Hepatocyte (in vitro differentiated cells): ENCODE results near the gene ATP8B4. TPM values are rescaled to one million over a fixed set of nuclear protein-coding genes. Genes with fewer than 3 reads are reported as not detected.

Source experiments
- DNase-seq: peaks from one replicate; pipeline ENCODE4 v3.0.0-alpha.2; 2016; ENCODE audit warnings: low spot score
- H2AFZ ChIP-seq: fragments of 200-600 bp; sonication (generic); 2 replicates; pipeline ENCODE4 v1.6.0; 2016; ENCODE audit warnings: antibody characterized with exemption, mild to moderate bottlenecking
- H3K27ac ChIP-seq: fragments of 200-600 bp; sonication (generic); 2 replicates; pipeline ENCODE4 v1.5.1; 2016; ENCODE audit warnings: mild to moderate bottlenecking
- H3K27me3 ChIP-seq: fragments of 200-600 bp; sonication (generic); 2 replicates; pipeline ENCODE4 v1.6.1; 2016
- H3K36me3 ChIP-seq: fragments of 200-600 bp; sonication (generic); replicated peaks from 2 replicates; pipeline ENCODE4 v1.5.1; 2016; ENCODE audit warnings: low read depth; ENCODE audit not compliant: insufficient read depth
- H3K4me1 ChIP-seq: fragments of 200-600 bp; sonication (generic); 2 replicates; pipeline ENCODE4 v1.5.1; 2016; ENCODE audit warnings: mild to moderate bottlenecking, moderate library complexity; ENCODE audit not compliant: insufficient read depth
- H3K4me2 ChIP-seq: fragments of 200-600 bp; sonication (generic); 2 replicates; pipeline ENCODE4 v1.6.0; 2016
- H3K4me3 ChIP-seq: fragments of 200-600 bp; sonication (generic); 2 replicates; pipeline ENCODE4 v1.5.1; 2016; ENCODE audit warnings: mild to moderate bottlenecking
- H3K79me2 ChIP-seq: fragments of 200-600 bp; sonication (generic); 2 replicates; pipeline ENCODE4 v1.6.0; 2017; ENCODE audit warnings: mild to moderate bottlenecking
- H3K9me2 ChIP-seq: fragments of 200-600 bp; sonication (generic); replicated peaks from 2 replicates; pipeline ENCODE4 v1.6.0; 2017; ENCODE audit warnings: mild to moderate bottlenecking; ENCODE audit not compliant: insufficient read depth
- H3K9me3 ChIP-seq: fragments of 200-600 bp; sonication (generic); 2 replicates; pipeline ENCODE4 v1.5.1; 2016; ENCODE audit warnings: low read depth, mild to moderate bottlenecking
- H4K20me1 ChIP-seq: fragments of 200-600 bp; sonication (generic); 2 replicates; pipeline ENCODE4 v1.6.0; 2016; ENCODE audit warnings: mild to moderate bottlenecking; ENCODE audit not compliant: insufficient read depth, poor library complexity, severe bottlenecking
- EZH2 ChIP-seq: fragments of 200-600 bp; sonication (generic); IDR thresholded peaks from 2 replicates; pipeline ENCODE4 v1.6.1; 2016; ENCODE audit warnings: antibody characterized with exemption, mild to moderate bottlenecking, borderline replicate concordance
- EZH2phosphoT487 ChIP-seq: fragments of 200-600 bp; sonication (generic); IDR thresholded peaks from one replicate; pipeline ENCODE4 v1.6.1; 2018; ENCODE audit warnings: antibody characterized with exemption, mild to moderate bottlenecking, low read depth, moderate library complexity; ENCODE audit not compliant: unreplicated experiment, severe bottlenecking
- WGBS: methylation state at CpG from one replicate; pipeline ENCODE4 v1.1.6; 2016; ENCODE audit warnings: low lambda C conversion rate; ENCODE audit errors: missing lambda C conversion rate; 5-methylcytosine and 5-hydroxymethylcytosine counted together
- polyA plus RNA-seq: library from polyadenylated mRNA; unstranded; fragments of >200 nt; fragmentation: Nextera tagmentation; extraction: Ambion mirVana; gene quantifications from 2 replicates; pipeline ENCODE4 v1.2.1, GENCODE V29; 2016
- total RNA-seq: library from RNA; depleted of rRNA; stranded (reverse); fragments of >200 nt; gene quantifications from 2 replicates; pipeline ENCODE4 v1.2.3, GENCODE V29; 2014
- TF ChIP-seq, protein P1 (sequence below): fragments of 200-600 bp; sonication (generic); IDR thresholded peaks from 2 replicates; pipeline ENCODE4 v1.5.1; 2016; ENCODE audit warnings: antibody characterized with exemption, mild to moderate bottlenecking; ENCODE audit not compliant: poor library complexity

ATP8B4 gene
- total and polyA plus RNA-seq, 2 experiments from 2014 or later: 1.3 to 9.5 TPM

DNA sequence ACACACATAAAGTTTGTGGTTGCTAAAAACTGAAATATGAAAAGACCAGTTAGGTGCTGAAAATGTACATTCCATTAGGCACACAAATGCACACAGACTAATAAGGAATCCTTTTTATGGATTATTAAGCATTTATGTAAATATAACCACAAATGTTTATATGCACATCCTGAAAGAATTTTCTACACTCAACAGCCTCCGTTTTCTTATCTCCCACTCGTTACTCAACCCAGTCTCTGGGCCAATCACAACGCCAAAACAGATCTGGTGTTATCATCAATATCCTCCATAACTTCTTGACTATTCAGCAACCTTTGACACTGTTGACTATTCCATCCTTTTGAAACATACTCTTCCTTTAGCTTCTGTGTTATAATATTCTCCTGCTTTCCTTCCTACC is 136.4 kb downstream of the ATP8B4 start:
- Histone ChIP-seq H3K79me2 (no peaks in the 10 kb centered on the region), H2AFZ (no peak overlapping the region), H4K20me1 (no peaks in the 10 kb centered on the region), H3K27me3 (no peaks in the 10 kb centered on the region), H3K4me2 (no peak overlapping the region), H3K4me3 (no peak overlapping the region), H3K9me3 (no peaks in the 10 kb centered on the region), H3K27ac (peak overlapping the region; percentile 15), H3K9me2 (no peaks in the 10 kb centered on the region), H3K4me1 (peaks cover 3% of the 10 kb centered on the region), H3K36me3 (no peaks in the 10 kb centered on the region)
- WGBS: 46% methylated on average over 3 of the region's 3 CpGs
- TF ChIP-seq EZH2: no peak
- TF ChIP-seq, protein P1, sequence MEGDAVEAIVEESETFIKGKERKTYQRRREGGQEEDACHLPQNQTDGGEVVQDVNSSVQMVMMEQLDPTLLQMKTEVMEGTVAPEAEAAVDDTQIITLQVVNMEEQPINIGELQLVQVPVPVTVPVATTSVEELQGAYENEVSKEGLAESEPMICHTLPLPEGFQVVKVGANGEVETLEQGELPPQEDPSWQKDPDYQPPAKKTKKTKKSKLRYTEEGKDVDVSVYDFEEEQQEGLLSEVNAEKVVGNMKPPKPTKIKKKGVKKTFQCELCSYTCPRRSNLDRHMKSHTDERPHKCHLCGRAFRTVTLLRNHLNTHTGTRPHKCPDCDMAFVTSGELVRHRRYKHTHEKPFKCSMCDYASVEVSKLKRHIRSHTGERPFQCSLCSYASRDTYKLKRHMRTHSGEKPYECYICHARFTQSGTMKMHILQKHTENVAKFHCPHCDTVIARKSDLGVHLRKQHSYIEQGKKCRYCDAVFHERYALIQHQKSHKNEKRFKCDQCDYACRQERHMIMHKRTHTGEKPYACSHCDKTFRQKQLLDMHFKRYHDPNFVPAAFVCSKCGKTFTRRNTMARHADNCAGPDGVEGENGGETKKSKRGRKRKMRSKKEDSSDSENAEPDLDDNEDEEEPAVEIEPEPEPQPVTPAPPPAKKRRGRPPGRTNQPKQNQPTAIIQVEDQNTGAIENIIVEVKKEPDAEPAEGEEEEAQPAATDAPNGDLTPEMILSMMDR: no peak
- TF ChIP-seq EZH2phosphoT487: no peak
- DNase-seq: no peak

DNA sequence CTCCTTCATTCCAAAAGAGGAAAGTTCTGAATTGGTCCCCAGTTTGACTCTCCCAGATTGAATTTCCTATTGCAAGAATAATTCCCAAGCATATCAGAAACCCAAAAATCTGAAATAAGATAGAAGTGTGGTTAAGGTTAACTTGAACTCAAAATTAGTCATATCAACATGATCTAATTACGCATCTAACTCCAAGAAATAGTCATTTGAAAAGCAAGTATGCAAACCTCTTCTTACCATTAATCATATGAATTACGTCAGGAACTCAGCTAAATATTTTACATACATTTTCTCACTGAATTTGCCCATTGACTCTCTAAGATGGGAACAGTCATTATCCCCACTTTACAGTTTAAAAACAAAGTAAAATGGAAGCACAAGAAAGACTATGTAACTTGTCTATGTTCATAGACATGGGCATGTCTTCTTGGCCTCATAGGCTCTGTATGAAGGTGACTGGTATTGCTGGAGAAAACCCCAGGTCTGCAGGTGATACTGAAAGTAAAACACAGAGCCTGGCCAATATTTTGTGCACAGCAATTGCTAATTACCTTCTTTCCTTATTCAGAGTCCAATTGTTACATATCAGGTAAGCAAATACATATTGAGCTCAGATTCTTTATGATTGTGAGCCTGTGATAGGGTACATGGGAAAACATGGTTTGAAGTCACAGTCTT is 139.2 kb downstream of the ATP8B4 start:
- Histone ChIP-seq H3K4me1 (peaks cover 3% of the 10 kb centered on the region), H3K9me2 (no peaks in the 10 kb centered on the region), H2AFZ (no peak overlapping the region), H3K4me2 (no peak overlapping the region), H3K79me2 (no peaks in the 10 kb centered on the region), H3K4me3 (no peak overlapping the region), H3K9me3 (no peaks in the 10 kb centered on the region), H3K27me3 (no peaks in the 10 kb centered on the region), H4K20me1 (no peaks in the 10 kb centered on the region), H3K36me3 (no peaks in the 10 kb centered on the region), H3K27ac (no peak overlapping the region)
- DNase-seq: no peak
- TF ChIP-seq, protein P1: no peak
- TF ChIP-seq EZH2 (no peak), EZH2phosphoT487 (no peak)
- 90% methylated on average over 2 of the region's 2 CpGs for WGBS

- H3K36me3 ChIP-seq: no peaks in the 10 kb centered on the region
- no peak for DNase-seq
- no peak overlapping the region for H3K4me3 ChIP-seq
- no peaks in the 10 kb centered on the region for H3K9me3 ChIP-seq
- 27% methylated on average over 2 of the region's 2 CpGs for WGBS
- H3K27ac ChIP-seq: no peak overlapping the region
- H3K79me2 ChIP-seq: no peaks in the 10 kb centered on the region
- H3K4me1 ChIP-seq: peaks cover 3% of the 10 kb centered on the region
- no peak overlapping the region for H3K4me2 ChIP-seq
- no peaks in the 10 kb centered on the region for H3K27me3 ChIP-seq
- no peaks in the 10 kb centered on the region for H3K9me2 ChIP-seq
- TF ChIP-seq EZH2phosphoT487 (no peak), EZH2 (no peak)
- TF ChIP-seq, protein P1: no peak
- H2AFZ ChIP-seq: no peak overlapping the region
- H4K20me1 ChIP-seq: no peaks in the 10 kb centered on the region
Observed at GRCh38 chr15:49978121-49978520, 140.9 kb downstream of the ATP8B4 start.
